ENCODE measurements around the gene POC1A. TPM values are rescaled to one million over a fixed set of nuclear protein-coding genes. Genes with fewer than 3 reads are reported as not detected.
A peak's percentile ranks its signal among the peaks of the same experiment; 100 is the strongest.

The POC1A gene
- total and polyA plus RNA-seq, 2 of the 8 experiments (the other 6 are each of a cell fraction or from before 2014, with no cell fraction given), result 35.7 to 39.2 TPM

DNA sequence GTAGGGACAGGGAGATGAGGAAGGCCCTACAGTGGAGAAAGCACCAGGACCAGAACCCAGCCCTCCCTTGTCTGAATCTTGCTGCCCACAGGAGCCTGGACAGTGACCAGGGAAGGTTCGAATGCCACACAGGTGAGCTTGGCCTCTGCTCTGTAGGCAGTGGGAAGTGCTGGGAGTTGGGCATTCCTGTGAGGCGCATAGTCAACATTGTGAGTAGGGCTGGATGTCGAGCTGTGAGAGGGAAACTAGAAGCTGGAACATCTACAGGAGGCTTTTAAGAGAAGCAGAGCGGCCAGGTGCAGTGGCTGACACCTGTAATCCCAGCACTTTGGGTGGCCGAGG, 23.4 kb upstream of the POC1A start:
- H2AK5ac ChIP-seq (ENCODE audit: low read depth, low read length), result no peak overlapping the region
- 93% methylated on average over 5 of the region's 5 CpGs; no CpG with 5 or more reads in 1 of the 2 experiments for WGBS, 2 experiments (ENCODE audit: extremely low coverage in 1 of 2, insufficient coverage in 1 of 2, insufficient read length in 1 of 2, insufficient replicate concordance in 2 of 2, low coverage in 1 of 2, low lambda C conversion rate in 2 of 2, missing lambda C conversion rate in 1 of 2)
- FAIRE-seq, result no peak
- no peak for TF ChIP-seq SAP30 (IDR thresholded peaks at IDR 0.05; ENCODE audit: insufficient read depth, insufficient replicate concordance, low read length)
- TF ChIP-seq BCL11A (IDR thresholded peaks at IDR 0.05; ENCODE audit: low read depth in 2 of 2, low read length in 2 of 2), result no peak
- TF ChIP-seq RAD21 (IDR thresholded peaks at IDR 0.05 in 1 of 2, conservative IDR thresholded peaks at IDR 0.05 in 1 of 2; ENCODE audit: low read depth in 2 of 2, low read length in 2 of 2), result no peak
- TF ChIP-seq, protein P1, sequence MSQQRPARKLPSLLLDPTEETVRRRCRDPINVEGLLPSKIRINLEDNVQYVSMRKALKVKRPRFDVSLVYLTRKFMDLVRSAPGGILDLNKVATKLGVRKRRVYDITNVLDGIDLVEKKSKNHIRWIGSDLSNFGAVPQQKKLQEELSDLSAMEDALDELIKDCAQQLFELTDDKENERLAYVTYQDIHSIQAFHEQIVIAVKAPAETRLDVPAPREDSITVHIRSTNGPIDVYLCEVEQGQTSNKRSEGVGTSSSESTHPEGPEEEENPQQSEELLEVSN (IDR thresholded peaks at IDR 0.05), result no peak
- TF ChIP-seq CTCF (IDR thresholded peaks at IDR 0.05; ENCODE audit: control extremely low read depth in 1 of 3, insufficient read depth in 1 of 3, low read depth in 1 of 3, low read length in 3 of 3), result no peak
- no peak for TF ChIP-seq GTF2F1 (IDR thresholded peaks at IDR 0.05; ENCODE audit: borderline replicate concordance, low read depth, low read length)
- TF ChIP-seq, protein P2, sequence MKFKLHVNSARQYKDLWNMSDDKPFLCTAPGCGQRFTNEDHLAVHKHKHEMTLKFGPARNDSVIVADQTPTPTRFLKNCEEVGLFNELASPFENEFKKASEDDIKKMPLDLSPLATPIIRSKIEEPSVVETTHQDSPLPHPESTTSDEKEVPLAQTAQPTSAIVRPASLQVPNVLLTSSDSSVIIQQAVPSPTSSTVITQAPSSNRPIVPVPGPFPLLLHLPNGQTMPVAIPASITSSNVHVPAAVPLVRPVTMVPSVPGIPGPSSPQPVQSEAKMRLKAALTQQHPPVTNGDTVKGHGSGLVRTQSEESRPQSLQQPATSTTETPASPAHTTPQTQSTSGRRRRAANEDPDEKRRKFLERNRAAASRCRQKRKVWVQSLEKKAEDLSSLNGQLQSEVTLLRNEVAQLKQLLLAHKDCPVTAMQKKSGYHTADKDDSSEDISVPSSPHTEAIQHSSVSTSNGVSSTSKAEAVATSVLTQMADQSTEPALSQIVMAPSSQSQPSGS (IDR thresholded peaks at IDR 0.05; ENCODE audit: low read length), result no peak
- TF ChIP-seq FOSL1 (IDR thresholded peaks at IDR 0.05; ENCODE audit: insufficient read depth, low read depth, low read length), result no peak

More for the DNA sequence above, 23.4 kb upstream of the POC1A start:
- H3K4me1 ChIP-seq (replicated peaks in 1 of 4; ENCODE audit: control insufficient read depth in 3 of 4, insufficient read depth in 4 of 4, low read length in 3 of 4), result peaks cover 0 to 5% (median 1%) of the 10 kb centered on the region in 4 experiments; a peak in 2 of 7 replicates
- DNase-seq (ENCODE audit: low read depth in 1 of 2, low spot score in 2 of 2), result no peak
- no peak overlapping the region for H2BK5ac ChIP-seq (ENCODE audit: low read depth, low read length)
- H2BK20ac ChIP-seq (ENCODE audit: low read length), result no peak overlapping the region
- H3K79me1 ChIP-seq (ENCODE audit: low read depth, low read length), result no peaks in the 10 kb centered on the region
- H3K14ac ChIP-seq (ENCODE audit: insufficient read length), result no peak overlapping the region
- H4K91ac ChIP-seq (replicated peaks; ENCODE audit: insufficient read length, low read length), result no peak overlapping the region
- no peak overlapping the region for H3K9ac ChIP-seq (replicated peaks in 1 of 4; ENCODE audit: extremely low read depth in 1 of 4, low read depth in 3 of 4, low read length in 3 of 4)
- H3K23me2 ChIP-seq (ENCODE audit: low read depth, low read length), result no peaks in the 10 kb centered on the region; the same call in 1 of the 2 replicates
- H2AFZ ChIP-seq (ENCODE audit: low read length), result no peak overlapping the region
- H3K27me3 ChIP-seq (replicated peaks in 1 of 4; ENCODE audit: control insufficient read depth in 3 of 4, extremely low read depth in 1 of 4, insufficient read depth in 3 of 4, low read length in 3 of 4), result no peaks in the 10 kb centered on the region
- no peak overlapping the region for H3K4me2 ChIP-seq (ENCODE audit: insufficient read depth in 1 of 2, low read depth in 2 of 2, low read length in 2 of 2)
- no peak overlapping the region for H2BK120ac ChIP-seq (replicated peaks; ENCODE audit: low read depth, low read length)
- H2BK15ac ChIP-seq (ENCODE audit: low read length), result peak overlapping the region; percentile 53; the same call in 1 of the 2 replicates
- H3K4ac ChIP-seq (replicated peaks; ENCODE audit: insufficient read length, low read depth, low read length), result no peak overlapping the region
- H3K23ac ChIP-seq (ENCODE audit: insufficient read length), result no peak overlapping the region
- H3K36me3 ChIP-seq (ENCODE audit: control insufficient read depth in 2 of 4, insufficient read depth in 4 of 4, low read length in 3 of 4), result no peaks in the 10 kb centered on the region
- CTCF ChIA-PET (ENCODE audit: partially characterized antibody), result interaction anchor here (0.8 to 2.9 kb wide), 5 partner anchors 8 to 167 kb away, joined by 3 to 10 read pairs (median 3); no protein-coding TSS in a partner anchor
- H4K20me1 ChIP-seq (replicated peaks in 1 of 2; ENCODE audit: control insufficient read depth in 1 of 2, insufficient read depth in 2 of 2, low read length in 2 of 2), result no peaks in the 10 kb centered on the region
- no peaks in the 10 kb centered on the region for H3K9me3 ChIP-seq (ENCODE audit: insufficient read depth in 2 of 2, low read depth in 1 of 2, low read length in 1 of 2)
- H3K56ac ChIP-seq (replicated peaks; ENCODE audit: insufficient read length, low read depth, low read length), result no peak overlapping the region
- no peak overlapping the region for H3K18ac ChIP-seq (ENCODE audit: extremely low read depth, low read length)
- POLR2A ChIA-PET (ENCODE audit: partially characterized antibody), result no interaction called here
- no peak overlapping the region; the same call in 1 of the 2 replicates for H4K8ac ChIP-seq (ENCODE audit: extremely low read depth, insufficient read depth, low read length)
- no peak overlapping the region for H3K27ac ChIP-seq (ENCODE audit: low read depth, low read length)
- H3K79me2 ChIP-seq (ENCODE audit: control insufficient read depth in 1 of 2, insufficient read depth in 2 of 2, low read length in 2 of 2), result no peaks in the 10 kb centered on the region
- H3K4me3 ChIP-seq (ENCODE audit: extremely low read depth in 1 of 4, insufficient read depth in 2 of 4, low read depth in 3 of 4, low read length in 4 of 4), result no peak overlapping the region
- H4K5ac ChIP-seq (ENCODE audit: insufficient read length, low read depth, low read length), result no peak overlapping the region
- H2BK12ac ChIP-seq (ENCODE audit: low read depth, low read length), result no peak overlapping the region

Data from H1 (cell line).